ENCODE results near the gene TBC1D2B.
"Not testable (repeated sequence)": the region's sequence is repeated elsewhere in the genome, so short reads cannot be mapped to it uniquely, and the experiment has no call there.

TBC1D2B gene

GRCh38 chr15:77999486-77999885 lies 78.0 kb downstream of the TBC1D2B start:
- DNase-seq, result no peak

DNA sequence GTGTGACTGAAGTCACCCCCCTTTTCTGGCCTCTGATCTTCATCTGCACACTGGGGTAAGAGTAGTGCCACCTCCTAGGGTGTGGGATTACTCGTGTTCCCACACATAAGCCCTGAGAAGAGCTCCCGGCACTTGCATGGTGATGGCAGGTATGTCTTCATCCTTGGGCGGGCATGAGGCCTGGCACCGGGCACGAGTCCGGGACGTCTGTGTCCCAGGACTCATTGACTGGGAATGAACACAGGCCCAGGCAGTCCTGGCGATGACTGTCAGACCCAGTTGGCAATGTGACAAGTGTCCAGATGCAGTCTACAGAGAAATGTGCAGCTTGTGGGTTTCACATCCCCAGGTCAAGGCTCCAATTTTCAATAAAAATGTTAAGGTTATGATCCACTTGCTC lies 78.9 kb downstream of the TBC1D2B start:
- no peak for DNase-seq

- not testable (repeated sequence) for DNase-seq
Measured at GRCh38 chr15:77997761-77998554, 79.6 kb downstream of the TBC1D2B start.

GRCh38 chr15:77997221-77997620 lies 80.3 kb downstream of the TBC1D2B start:
- not testable (repeated sequence) for DNase-seq

DNA sequence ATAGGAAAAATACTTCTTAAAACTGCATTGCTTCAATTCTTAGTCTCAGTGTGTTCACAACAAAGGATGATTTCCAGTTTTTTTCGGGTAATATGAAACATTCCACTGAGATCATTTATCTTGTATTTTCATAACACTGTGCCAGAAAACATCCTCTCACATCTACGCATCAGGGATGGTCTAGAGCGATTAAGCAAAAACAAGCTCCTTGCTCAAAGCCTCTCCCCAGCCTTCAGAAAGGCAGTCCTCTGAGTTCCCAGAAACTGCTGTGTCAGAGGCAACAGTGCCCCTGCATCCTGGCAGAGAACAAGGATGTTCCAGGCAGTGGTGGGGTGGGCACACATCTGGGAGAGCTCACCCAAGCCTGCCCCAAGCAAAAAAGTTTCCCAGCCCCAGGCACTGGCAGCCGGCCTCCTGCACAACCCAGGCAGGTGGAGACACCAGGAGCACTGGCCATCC lies 80.8 kb downstream of the TBC1D2B start:
- DNase-seq, result not testable (repeated sequence)

DNA sequence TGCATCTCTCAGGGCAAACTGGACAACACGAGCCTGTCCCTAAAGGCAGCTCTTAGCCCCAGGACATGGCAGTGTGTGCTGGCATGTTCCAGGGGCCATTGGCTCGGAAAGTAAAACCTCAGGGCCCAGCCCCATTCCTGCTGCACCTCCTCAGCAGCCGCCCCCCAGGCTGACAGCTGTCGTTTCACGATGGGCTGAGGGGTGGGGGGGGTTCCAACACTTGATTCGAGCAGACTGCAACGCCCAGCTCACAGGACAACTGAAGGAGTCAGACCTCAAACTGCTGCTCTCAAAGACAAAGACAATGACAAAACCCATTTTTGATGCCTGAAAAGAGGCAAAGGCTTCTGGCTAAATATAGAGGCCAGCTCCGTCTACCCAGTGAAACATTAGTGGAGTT lies 81.3 kb downstream of the TBC1D2B start:
- not testable (repeated sequence) for DNase-seq

DNA sequence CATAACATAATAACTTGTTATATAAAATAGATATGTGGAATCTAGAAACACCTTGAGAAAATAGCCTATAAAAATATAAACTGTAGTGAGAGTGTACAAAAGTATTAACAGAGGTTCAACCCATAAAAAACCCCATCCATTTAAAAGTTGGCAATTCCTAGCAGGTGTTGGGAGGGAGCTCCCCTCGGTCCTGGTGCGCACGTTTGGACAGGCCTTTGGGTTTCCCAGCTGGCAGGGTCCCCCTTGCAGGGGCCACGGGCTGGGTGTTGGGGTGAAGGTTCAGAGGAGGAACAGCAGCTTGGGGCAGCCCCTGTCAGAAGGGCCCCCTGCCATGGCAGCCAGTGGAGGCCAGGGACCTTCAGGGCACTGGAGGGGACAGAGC lies 82.0 kb downstream of the TBC1D2B start:
- not testable (repeated sequence) for DNase-seq

DNA sequence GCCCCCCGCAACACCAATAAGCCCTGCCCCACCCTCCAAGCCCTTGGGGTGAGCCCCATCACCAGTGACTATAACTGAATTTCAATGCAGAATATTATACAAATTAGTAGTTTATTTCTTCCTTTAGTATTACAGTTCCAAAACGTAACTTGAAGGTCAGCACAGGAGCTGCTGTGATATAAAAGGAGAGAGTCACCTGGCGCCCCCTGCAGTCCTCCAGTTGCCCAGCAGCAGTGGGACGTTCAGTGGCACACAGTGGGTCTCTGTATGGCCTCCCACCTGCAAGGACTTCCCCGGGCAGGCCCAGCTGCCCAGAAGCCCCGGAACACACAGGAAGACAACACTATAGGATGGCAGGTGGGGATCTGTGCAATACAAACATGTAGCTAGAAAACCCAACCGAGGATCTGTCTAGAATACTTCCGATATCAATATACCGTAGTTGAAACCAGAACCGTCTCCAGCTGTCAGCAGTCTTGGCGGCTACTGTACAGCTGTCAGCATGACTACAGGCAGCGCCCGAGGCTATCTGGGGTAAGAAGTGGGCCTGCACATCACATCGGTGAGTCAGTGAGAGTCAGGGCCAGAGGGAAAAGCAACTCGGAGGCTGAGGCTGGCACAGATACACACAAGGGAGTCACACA lies 82.5 kb downstream of the TBC1D2B start:
- not testable (repeated sequence) for DNase-seq

GRCh38 chr15:77993970-77994693 lies 83.4 kb downstream of the TBC1D2B start:
- DNase-seq, result not testable (repeated sequence)

DNA sequence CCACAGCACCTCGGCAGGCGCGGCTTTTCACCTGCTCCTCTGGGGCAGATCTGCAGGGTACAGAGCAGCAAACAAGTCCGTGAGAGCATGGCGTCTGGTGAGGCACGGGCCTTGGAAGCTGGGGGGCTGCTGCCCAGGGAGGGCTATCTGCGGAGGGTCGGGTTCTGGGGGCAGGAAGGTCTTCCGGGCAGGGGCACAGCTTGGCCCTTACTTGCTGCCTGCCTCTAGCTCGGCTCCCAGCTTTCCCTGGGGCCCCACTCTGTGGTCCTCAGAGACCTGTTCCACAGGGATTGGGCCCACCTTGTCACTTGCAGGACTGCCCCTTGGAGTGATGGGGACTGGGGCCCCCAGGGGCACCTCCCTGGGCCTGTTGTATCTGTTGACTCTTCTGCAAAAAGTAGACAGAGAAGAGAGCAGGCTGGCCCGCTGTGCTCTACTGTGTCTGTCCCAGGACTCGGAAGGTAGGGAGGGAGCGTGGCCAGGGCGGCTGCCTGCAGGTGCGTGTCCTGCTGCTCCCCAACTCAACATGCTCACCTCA lies 84.1 kb downstream of the TBC1D2B start:
- DNase-seq, result no peak

- DNase-seq, result no peak
Measured at GRCh38 chr15:77992356-77993222, 84.9 kb downstream of the TBC1D2B start.

- DNase-seq, result not testable (repeated sequence)
Measured at GRCh38 chr15:77991658-77992201, 85.8 kb downstream of the TBC1D2B start.

DNA sequence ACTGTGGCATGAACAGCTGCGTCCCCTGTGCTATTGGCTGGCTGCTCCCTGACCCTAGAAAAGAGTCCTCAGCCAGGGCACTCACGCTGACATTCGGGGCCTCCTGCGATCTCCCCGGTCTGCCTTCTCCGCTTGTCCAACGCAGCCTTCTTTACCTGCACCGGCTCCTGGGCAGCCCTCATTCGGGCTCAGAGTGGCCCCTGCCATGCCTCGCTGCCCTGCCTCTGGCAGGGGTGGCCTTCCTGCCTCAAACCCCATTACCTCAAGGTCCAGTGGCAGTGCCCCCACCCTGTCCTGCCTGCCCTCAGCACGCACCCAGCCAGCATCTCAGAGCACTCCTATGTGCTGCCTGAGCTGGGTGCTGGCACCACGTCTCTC lies 86.5 kb downstream of the TBC1D2B start:
- no peak for DNase-seq

GRCh38 chr15:77989296-77990143 lies 88.0 kb downstream of the TBC1D2B start:
- DNase-seq, result no peak

- no peak for DNase-seq
Measured at GRCh38 chr15:77988347-77989295, 88.9 kb downstream of the TBC1D2B start.

DNA sequence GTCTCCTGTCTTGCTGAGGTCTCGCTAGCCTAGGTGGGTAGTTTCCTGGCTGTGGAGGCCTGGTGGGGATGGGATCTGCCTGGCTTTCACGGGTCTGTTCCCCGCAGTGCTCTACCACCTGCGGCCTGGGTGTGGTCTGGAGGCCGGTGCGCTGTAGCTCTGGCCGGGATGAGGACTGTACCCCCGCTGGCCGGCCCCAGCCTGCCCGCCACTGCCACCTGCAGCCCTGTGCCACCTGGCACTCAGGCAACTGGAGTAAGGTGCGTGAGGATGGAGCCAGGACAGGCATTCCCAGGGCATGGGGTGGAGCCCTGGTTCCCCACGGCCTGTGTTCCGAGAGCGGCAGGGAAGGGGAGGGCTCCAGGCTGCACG lies 89.8 kb downstream of the TBC1D2B start:
- not testable (repeated sequence) for DNase-seq

DNA sequence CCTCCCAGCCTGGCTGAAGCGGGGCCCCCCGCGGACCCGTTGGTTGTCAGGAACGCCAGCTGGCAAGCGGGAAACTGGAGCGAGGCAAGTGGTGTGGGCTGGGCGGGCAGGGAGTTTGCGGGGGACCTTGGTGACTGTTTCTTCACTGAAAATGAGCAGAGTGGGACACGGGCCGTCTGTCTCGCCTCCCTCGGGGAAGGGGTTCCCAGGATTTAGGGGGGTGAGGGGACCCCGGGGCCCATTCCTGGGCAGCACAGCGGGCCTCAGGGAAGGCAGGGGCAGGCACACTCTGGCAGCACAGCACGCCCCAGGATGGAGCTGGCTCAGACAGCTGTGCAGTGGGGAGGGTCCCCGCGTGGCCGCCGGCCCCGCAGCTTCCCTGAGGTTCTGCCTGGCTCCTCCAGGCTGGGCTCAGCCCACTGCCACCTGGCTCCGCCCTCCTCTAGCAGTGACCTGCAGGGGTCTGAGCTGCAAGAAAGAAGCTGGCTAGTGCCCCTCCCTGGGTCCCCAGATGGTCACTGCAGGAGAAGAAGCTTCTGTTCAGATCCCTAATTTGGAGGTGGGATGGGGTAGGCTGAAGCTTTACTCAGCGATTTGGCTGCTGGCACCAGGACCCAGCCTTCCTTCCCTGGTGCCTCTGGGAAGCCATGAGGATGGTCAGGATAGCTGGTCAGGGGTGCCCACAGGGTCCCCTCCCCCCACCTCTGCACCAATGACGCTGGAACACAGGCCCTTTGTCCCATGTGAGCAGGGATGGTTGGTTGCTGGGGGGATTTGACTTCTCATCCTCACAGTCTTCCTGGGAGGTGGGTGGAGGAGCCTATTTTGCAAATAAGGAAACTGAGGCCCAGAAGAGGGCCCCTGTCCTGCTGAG lies 90.4 kb downstream of the TBC1D2B start:
- DNase-seq, result no peak

DNA sequence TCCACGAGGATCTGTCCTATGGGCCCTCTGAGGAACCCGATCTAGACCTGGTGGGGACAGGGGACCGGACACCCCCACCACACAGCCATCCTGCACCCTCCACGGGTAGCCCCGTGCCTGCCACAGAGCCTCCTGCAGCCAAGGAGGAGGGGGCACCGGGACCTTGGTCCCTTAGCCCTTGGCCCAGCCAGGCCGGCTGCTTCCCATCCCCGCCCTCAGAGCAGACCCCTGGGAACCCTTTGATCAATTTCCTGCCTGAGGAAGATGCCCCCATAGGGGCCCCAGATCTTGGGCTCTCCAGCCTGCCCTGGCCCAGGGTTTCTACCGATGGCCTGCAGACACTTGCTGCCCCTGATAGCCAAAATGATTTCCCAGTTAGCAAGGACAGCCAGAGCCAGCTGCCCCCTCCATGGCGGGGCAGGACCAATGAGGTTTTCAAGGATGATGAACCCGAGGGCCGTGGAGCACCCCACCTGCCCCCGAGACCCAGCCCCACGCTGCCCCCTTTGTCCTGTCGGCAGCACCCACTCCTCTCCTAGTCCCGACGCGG lies 91.5 kb downstream of the TBC1D2B start:
- DNase-seq, result no peak

All from NCI-H187 treated with DMSO at 0.1 percent for 48 hours (cell line).